ENCODE results near the gene GRB10.

GRB10 gene

GRCh38 chr7:50673096-50673495 lies 109.6 kb downstream of the GRB10 start:
- TF ChIP-seq, protein P1, sequence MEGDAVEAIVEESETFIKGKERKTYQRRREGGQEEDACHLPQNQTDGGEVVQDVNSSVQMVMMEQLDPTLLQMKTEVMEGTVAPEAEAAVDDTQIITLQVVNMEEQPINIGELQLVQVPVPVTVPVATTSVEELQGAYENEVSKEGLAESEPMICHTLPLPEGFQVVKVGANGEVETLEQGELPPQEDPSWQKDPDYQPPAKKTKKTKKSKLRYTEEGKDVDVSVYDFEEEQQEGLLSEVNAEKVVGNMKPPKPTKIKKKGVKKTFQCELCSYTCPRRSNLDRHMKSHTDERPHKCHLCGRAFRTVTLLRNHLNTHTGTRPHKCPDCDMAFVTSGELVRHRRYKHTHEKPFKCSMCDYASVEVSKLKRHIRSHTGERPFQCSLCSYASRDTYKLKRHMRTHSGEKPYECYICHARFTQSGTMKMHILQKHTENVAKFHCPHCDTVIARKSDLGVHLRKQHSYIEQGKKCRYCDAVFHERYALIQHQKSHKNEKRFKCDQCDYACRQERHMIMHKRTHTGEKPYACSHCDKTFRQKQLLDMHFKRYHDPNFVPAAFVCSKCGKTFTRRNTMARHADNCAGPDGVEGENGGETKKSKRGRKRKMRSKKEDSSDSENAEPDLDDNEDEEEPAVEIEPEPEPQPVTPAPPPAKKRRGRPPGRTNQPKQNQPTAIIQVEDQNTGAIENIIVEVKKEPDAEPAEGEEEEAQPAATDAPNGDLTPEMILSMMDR (IDR thresholded peaks at IDR 0.05; ENCODE audit: low read depth, low read length, missing control alignments), result no peak
- H3K27me3 ChIP-seq (replicated peaks), result no peaks in the 10 kb centered on the region
- peaks cover 37% of the 10 kb centered on the region for H3K36me3 ChIP-seq (replicated peaks)
- no peak overlapping the region for H3K27ac ChIP-seq
- H3K4me3 ChIP-seq (ENCODE audit: low read depth, low read length), result no peak overlapping the region
- in situ Hi-C loops (cut with HindIII; ENCODE audit: low pct_ligation_motif_present, low sequenced_read_pairs), result no loop called here
- DNase-seq, result no peak

- in situ Hi-C loops (cut with HindIII; ENCODE audit: low pct_ligation_motif_present, low sequenced_read_pairs), result no loop called here
- no peaks in the 10 kb centered on the region for H3K27me3 ChIP-seq (replicated peaks)
- no peak overlapping the region for H3K27ac ChIP-seq
- no peak for DNase-seq
- H3K4me3 ChIP-seq (ENCODE audit: low read depth, low read length), result no peak overlapping the region
- peaks cover 40% of the 10 kb centered on the region for H3K36me3 ChIP-seq (replicated peaks)
- TF ChIP-seq, protein P1 (IDR thresholded peaks at IDR 0.05; ENCODE audit: low read depth, low read length, missing control alignments), result no peak
Observed at GRCh38 chr7:50672045-50672444, 110.7 kb downstream of the GRB10 start.

GRCh38 chr7:50671386-50671785 lies 111.3 kb downstream of the GRB10 start:
- DNase-seq, result no peak
- peaks cover 40% of the 10 kb centered on the region for H3K36me3 ChIP-seq (replicated peaks)
- TF ChIP-seq, protein P1 (IDR thresholded peaks at IDR 0.05; ENCODE audit: low read depth, low read length, missing control alignments), result no peak
- H3K27me3 ChIP-seq (replicated peaks), result no peaks in the 10 kb centered on the region
- in situ Hi-C loops (cut with HindIII; ENCODE audit: low pct_ligation_motif_present, low sequenced_read_pairs), result no loop called here
- no peak overlapping the region for H3K4me3 ChIP-seq (ENCODE audit: low read depth, low read length)
- H3K27ac ChIP-seq, result no peak overlapping the region

- in situ Hi-C loops (cut with HindIII; ENCODE audit: low pct_ligation_motif_present, low sequenced_read_pairs), result no loop called here
- Histone ChIP-seq H3K27me3 (replicated peaks) (no peaks in the 10 kb centered on the region), H3K27ac (no peak overlapping the region), H3K36me3 (replicated peaks) (peaks cover 40% of the 10 kb centered on the region), H3K4me3 (ENCODE audit: low read depth, low read length) (no peak overlapping the region)
- no peak for DNase-seq
- TF ChIP-seq, protein P1 (IDR thresholded peaks at IDR 0.05; ENCODE audit: low read depth, low read length, missing control alignments), result no peak
Observed at GRCh38 chr7:50669890-50670289, 112.8 kb downstream of the GRB10 start.

GRCh38 chr7:50667789-50668226 lies 114.9 kb downstream of the GRB10 start:
- TF ChIP-seq, protein P1 (IDR thresholded peaks at IDR 0.05; ENCODE audit: low read depth, low read length, missing control alignments), result no peak
- no peak for DNase-seq
- Histone ChIP-seq H3K4me3 (ENCODE audit: low read depth, low read length) (no peak overlapping the region), H3K27ac (no peak overlapping the region), H3K27me3 (replicated peaks) (no peaks in the 10 kb centered on the region), H3K36me3 (replicated peaks) (peaks cover 32% of the 10 kb centered on the region)
- in situ Hi-C loops (cut with HindIII; ENCODE audit: low pct_ligation_motif_present, low sequenced_read_pairs), result no loop called here

DNA sequence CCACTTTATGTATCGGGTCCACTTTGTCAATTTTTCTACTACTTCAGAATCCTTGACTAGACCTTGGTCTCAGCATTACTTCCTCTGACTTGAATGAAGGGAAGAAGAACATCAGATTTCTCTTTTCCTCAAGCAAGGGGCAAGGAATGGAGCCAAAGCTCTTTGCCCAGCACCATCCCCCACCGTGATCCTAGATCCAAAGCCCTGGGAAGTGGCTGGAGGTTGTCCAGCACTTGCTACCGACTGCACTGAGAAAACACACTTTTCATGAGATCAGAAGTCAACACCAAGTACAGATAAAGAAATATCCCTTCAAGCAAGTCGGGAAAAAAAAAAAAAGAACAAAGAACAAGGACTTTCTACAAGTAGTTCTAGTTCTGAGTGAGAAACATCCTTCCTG lies 115.4 kb downstream of the GRB10 start:
- TF ChIP-seq, protein P1 (IDR thresholded peaks at IDR 0.05; ENCODE audit: low read depth, low read length, missing control alignments), result no peak

More for the DNA sequence above, 115.4 kb downstream of the GRB10 start:
- Histone ChIP-seq H3K27ac (no peak overlapping the region), H3K4me3 (ENCODE audit: low read depth, low read length) (no peak overlapping the region), H3K27me3 (replicated peaks) (no peaks in the 10 kb centered on the region), H3K36me3 (replicated peaks) (peaks cover 29% of the 10 kb centered on the region)
- in situ Hi-C loops (cut with HindIII; ENCODE audit: low pct_ligation_motif_present, low sequenced_read_pairs), result no loop called here
- no peak for DNase-seq
